HG03571 (cell line): ENCODE data around the gene EXOC6B.

Experiments
- ATAC-seq: cut with Tn5 transposase; IDR thresholded peaks from one replicate; pipeline ENCODE4 v1.9.1; 2021; ENCODE audit not compliant: unreplicated experiment

The EXOC6B gene

DNA sequence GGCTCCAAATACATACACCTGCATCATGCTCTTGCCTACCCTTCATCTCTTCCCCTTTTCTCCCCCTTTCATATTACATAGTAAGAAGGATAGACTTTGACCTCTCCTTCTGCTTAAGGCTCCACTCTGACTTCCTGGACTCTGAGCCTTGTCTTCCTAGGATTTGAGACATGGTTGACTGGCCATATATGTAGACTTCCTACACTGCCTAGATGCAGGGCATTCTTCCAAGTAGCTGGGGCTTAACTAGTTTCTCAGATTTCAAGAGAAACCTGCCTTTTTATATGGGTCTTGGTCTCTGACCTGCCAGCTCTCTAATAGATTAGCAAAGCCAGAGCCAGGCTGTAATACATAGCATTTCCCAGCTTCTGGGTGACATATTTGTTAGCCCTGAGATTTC, 642.8 kb downstream of the EXOC6B start:
- ATAC-seq, result no peak

DNA sequence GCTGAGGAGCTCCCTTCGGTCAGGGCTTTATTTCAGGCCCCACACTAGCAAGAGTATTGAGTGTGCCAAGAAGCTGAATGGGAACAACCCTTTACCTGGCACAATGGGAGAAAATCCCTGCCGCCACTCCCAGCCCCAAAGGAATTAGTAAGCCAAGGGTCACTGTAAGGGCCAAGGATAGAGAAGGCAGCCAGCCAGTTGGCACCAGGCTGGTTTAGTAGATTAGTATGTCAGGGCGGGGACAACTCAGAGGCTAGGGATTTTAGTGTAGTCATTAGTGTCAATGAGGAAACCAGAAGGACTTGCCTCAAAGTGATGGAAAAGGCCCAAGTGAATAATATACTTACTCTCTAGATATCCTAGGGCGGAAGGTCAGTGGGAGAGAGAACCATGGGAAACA, 643.3 kb downstream of the EXOC6B start:
- no peak for ATAC-seq

DNA sequence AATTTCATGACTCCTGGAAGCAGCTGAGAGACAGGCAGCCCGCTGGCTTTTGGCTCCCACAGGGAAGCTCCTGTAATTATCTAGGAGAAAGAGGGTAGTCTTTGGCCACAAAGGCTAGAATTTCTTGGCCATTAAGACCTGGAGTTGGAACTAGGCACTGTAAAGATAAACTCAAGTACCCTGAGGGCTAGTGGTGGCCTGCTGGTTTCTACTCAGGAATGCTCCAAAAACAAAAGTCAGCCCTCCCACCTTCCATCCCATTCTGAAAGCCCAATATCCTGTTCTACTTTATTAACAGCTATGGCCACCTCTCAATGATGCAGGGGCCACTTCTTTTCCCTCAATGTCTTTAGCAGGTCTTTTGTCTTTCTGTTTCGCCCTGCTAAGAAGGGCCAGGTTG, 644.2 kb downstream of the EXOC6B start:
- ATAC-seq, result no peak

DNA sequence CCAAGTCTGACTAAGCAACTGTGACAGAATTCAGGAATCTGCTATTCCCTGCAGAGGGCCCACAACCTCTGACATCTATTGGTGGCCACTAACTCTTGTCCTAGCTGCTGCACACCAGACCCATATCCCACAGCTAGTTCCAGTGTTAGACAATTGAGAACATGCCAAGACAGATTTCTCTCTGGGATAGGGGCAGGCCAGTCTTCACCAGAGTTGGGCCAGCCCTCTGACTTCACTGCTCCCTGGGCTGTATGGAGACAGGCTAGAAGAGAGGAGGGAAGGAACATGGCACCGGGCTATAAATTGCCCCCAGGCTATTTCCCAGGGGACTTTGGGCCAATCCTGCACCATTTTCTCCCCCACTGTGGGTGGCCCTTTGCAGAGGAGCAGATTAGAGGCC, 645.5 kb downstream of the EXOC6B start:
- ATAC-seq, result no peak

- ATAC-seq, result no peak
Observed at GRCh38 chr2:72178551-72178950, 647.3 kb downstream of the EXOC6B start.

DNA sequence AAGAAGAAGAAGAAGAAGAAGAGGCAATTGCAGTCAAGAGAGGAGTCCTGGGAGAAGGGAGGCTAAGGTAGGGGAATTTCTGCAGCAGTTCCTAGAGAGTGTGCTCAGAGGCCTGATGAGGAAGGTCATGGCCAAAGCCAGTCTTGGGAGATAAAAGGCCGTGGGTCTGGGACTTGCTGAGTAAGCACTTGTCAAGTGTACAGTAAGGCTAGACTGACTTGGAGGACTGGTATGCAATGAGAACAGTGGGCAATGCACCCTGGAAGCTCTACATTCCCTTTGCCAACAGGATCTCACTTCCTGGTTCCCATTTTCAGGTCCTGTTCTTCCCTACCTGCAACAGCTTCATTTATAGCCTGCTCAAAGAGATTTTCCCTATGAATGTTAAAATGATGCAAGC, 649.6 kb downstream of the EXOC6B start:
- ATAC-seq, result no peak

DNA sequence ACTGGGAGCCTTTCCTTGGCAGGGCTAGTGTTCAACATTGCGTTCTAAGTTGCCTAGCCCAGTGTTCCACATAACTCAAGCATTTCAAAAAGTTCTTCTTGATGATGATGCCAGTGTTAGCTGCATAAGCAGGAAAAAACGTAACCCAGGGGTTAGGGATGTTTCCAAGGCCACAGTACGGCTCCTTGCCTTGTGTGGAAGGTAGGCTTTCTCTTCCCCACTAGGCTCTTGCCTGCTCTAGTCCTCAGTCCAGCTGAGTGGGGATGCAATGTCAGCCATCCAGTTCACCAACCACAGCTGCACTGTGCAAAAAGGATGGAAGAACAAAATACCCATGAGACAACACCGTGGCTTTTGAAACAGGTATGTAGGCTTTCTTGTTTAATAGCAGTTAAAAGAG, 650.2 kb downstream of the EXOC6B start:
- ATAC-seq, result no peak

- no peak for ATAC-seq
Observed at GRCh38 chr2:72173640-72174321, 652.1 kb downstream of the EXOC6B start.

GRCh38 chr2:72172478-72172877, 653.4 kb downstream of the EXOC6B start:
- no peak for ATAC-seq

DNA sequence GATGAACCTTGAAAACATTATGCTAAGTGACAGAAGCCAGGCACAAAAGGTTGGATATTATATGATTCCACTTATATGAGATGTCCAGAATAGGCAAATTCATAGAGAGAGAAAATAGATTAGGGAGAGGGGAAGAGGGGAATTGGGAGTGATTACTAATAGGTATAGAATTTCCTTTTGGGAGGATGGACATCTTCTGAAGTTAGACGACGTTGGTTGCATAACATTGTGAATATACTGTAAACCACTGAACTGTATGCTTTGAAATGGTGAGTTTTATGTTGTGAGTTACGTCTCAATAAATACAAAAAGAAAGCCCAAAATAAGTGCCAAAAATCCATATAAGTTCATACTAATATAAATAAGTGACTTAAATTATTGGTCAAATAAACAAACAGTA, 659.6 kb downstream of the EXOC6B start:
- ATAC-seq, result no peak

DNA sequence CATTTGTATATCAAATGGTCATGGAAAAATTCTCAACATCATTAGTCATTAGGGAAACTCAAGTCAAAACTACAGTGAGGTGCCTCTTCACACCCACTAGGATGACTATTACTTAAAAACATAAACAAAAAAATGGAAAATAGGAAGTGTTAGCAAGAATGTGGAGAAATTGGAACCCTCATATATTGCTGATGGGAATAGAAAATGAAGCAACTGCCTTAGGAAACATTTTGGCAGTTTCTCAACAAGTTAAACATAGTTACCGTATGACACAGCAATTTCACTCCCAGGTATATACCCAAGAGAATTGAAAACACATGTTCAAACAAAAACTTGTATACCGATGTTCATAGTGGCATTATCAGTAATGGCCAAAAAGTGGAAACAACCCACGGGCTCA, 660.0 kb downstream of the EXOC6B start:
- no peak for ATAC-seq

- no peak for ATAC-seq
Observed at GRCh38 chr2:72162574-72162973, 663.3 kb downstream of the EXOC6B start.

DNA sequence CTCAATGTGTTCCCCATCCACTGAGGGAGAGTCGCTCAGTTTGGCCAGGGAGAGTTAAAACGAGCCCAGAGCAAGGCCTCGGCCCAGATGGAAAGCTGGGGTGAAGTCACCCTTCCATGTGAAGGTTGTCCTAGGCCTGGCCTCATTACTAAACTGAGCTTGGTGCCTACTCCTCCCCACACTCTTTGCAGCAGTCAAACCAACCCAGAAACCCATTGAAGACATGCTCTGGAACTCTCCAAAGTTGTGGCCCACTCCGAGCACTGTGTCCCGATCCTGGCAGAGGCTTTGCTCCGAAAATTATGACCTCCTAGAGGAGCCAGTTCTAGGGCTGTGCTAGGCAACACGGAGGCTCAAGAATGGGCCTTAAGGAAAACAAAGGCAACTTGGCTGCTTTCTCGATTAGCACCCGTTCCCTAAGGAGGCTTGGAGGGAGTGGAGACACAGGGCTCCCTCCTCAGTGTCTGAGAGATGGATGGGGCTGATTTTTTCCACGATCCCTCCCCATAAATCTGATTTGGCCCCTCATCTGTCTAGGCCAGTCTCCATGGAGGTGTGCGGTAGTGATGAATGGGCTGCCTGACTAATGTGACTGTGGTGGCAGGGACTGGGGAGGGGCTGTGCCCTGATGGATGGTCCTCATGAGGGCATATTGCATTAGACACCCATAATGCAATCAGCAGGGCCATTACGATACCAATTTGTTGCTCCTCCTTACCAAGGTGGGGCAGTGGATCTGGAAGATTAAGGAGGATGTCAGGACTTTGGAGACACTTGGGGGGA, 666.4 kb downstream of the EXOC6B start:
- ATAC-seq, result no peak

DNA sequence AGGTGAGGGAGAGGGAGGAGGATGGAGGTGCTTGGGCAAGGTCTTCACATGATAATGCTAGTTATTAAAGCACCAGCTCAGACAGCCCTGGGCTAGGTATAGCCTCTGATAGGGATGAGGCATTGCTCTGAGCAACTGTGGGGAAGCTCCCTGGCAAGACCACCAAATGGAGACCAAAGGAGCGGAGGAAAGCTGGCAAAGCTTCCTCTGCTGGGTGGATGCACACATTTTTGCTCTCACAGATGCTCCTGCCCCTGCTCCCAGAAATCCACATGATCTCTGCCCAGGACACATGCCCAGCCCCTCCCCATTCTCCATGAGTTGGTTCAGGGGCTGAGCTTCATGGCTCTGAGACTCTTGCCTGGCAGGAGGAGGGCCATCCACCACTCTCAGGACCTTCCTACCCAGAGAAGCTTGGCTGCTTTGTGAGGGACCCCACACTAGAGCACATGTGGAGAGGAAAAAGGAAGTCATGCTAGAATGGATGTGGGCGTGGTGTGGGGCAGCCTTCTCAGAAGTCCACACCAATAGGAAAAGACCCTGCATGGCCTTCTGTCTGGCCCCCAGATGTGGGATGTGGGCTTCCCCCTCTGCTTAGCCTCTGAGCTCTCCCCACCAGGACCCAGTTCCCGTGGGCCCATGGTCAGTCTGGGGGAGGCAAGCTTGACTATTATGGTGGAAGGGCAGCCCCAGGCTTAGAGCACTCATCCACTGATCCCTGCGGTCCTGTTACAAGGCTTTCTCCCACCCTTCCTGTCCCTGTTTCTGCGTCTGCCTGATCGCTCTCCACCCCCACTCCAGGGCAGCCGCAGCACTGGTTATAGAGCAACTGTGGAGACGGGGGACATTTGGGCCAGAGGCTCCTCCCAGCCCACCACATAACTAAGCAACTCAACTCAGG, 667.7 kb downstream of the EXOC6B start:
- no peak for ATAC-seq

- no peak for ATAC-seq
Observed at GRCh38 chr2:72156872-72157271, 669.0 kb downstream of the EXOC6B start.

GRCh38 chr2:72155737-72156136, 670.1 kb downstream of the EXOC6B start:
- ATAC-seq, result no peak

DNA sequence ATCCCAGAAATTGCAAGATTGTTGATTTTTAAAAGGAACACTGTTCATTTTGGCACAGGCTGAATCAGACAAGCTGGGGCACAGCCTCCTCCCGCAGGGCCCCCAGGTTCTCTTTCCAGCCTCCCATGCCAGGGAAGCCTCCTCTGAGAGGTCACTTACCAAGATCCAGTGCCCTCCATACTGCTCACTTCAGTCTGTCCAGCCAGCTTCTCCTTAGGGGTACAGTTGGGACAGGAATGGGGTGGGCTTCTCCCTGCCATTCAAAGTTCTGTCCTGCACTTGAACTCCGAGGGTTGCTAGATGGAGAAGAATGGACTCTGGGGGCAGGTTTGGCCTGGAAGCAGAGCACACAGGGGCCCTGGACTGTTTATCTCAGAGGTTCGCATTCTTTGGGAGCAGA, 670.7 kb downstream of the EXOC6B start:
- ATAC-seq, result no peak

DNA sequence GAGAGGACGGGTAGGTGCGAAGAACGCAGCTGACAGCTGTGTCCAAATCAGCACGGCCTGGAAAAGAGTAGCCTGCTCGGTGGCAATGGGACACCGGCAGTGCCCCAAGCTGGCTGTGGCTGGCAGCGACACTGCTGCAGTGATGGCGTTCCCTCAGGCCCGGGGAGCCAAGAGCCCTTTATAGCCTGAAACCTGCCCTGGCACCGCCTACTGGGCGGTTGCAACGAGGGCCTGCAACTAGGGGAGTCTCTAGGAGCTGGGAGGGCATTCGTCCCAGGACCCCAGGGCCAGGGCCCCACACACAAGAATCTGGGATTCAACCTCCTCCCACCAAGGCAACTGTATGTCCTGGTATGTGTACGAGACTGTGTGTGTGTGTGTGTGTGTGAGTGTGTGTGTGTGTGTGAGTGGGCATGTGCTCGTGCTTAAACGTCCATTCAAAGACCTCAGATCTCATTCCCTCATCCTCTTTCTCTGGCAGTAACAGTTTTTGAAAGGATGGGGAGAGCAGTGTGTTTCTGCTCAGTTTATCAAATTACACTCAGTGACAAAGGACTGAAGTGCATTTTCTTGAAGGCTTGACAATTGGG, 671.4 kb downstream of the EXOC6B start:
- no peak for ATAC-seq

GRCh38 chr2:72153924-72154323, 671.9 kb downstream of the EXOC6B start:
- ATAC-seq, result no peak

DNA sequence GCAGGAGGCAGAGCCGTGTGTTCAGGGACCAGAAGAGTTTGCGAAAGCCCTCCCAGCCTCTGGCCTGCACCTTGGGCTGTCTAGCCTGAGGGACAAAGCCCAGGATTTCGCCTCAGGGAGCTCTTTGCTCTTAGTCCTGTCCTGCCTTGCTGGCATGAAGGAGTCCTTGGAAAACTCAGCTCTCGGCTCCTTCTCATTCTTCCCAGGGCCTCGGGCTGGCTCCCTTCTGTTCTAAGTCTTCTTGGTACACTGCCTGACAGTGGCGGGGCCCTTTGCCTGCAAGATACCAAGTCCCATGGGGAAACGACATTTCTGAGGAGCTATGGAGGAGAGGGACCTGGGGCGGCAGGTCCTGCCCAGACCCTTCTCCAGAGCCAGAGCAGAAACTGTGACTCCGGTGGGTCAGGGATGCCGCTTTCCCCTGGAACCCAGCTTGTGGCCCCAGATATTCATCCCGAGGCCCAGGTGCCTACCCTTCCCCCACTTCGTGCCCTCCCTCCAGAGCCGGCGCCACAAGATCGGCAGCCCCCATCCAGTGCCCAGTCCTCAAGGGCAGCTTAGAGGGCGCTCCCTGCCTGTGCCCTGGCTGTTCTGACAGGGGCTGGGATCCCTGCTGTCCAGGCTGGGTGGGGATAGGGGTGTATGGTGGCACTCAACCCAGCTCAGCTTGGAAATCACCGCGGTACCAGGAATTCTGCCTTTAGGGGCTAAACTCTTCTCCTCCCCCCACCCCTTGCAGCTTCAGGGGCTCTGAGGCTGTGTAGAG, 672.6 kb downstream of the EXOC6B start:
- ATAC-seq, result no peak
